Neural cell (in vitro differentiated cells): Measurements from ENCODE around the gene VCX3B. TPM values are rescaled to one million over a fixed set of nuclear protein-coding genes. Genes with fewer than 3 reads are reported as not detected.
"Not testable (repeated sequence)": the region's sequence is repeated elsewhere in the genome, so short reads cannot be mapped to it uniquely, and the experiment has no call there.

Experiments
- H2AFZ ChIP-seq: fragments of 200-600, 300-800 bp; sonication (generic), shearing (Covaris generic); 2 replicates; pipeline ENCODE4 v1.6.0; 2014; ENCODE audit warnings: low read depth, mild to moderate bottlenecking, antibody characterized with exemption, low read length, moderate library complexity
- H3F3A ChIP-seq: fragments of 200-600 bp; shearing (Covaris generic); 2 replicates; pipeline ENCODE4 v1.6.1; 2016; ENCODE audit warnings: mild to moderate bottlenecking, moderate library complexity, mixed read lengths, antibody characterized with exemption, low read length; ENCODE audit not compliant: insufficient read depth, poor library complexity, severe bottlenecking
- H3K27ac ChIP-seq: fragments of 200-600, 300-800 bp; sonication (generic), shearing (Covaris generic); 2 replicates; pipeline ENCODE4 v1.5.1; 2014; ENCODE audit warnings: mild to moderate bottlenecking, low read length, moderate library complexity
- H3K27me3 ChIP-seq: fragments of 300-800, 200-600 bp; sonication (generic), shearing (Covaris generic); 2 replicates; pipeline ENCODE4 v1.6.0; 2014; ENCODE audit warnings: mild to moderate bottlenecking, low read depth, low read length, moderate library complexity; ENCODE audit not compliant: insufficient read depth
- H3K36me3 ChIP-seq: fragments of 300-800, 200-600 bp; sonication (generic), shearing (Covaris generic); 2 replicates; pipeline ENCODE4 v1.5.1; 2014; ENCODE audit warnings: mild to moderate bottlenecking, antibody characterized with exemption, low read length, moderate library complexity; ENCODE audit not compliant: insufficient read depth
- H3K4me2 ChIP-seq: fragments of 300-800, 200-600 bp; sonication (generic), shearing (Covaris generic); 2 replicates; pipeline ENCODE4 v1.6.0; 2014; ENCODE audit warnings: mild to moderate bottlenecking, low read length
- H3K4me3 ChIP-seq: fragments of 300-800, 200-600 bp; sonication (generic), shearing (Covaris generic); 2 replicates; pipeline ENCODE4 v1.5.1; 2014; ENCODE audit warnings: mild to moderate bottlenecking, low read length, moderate library complexity
- H3K79me2 ChIP-seq: fragments of 200-600 bp; shearing (Covaris generic); replicated peaks from 2 replicates; pipeline ENCODE4 v1.6.0; 2014; ENCODE audit warnings: mild to moderate bottlenecking, low read length, moderate library complexity; ENCODE audit not compliant: insufficient read depth
- H3K9ac ChIP-seq: fragments of 300-800, 200-600 bp; sonication (generic), shearing (Covaris generic); 2 replicates; pipeline ENCODE4 v1.6.1; 2016; ENCODE audit warnings: mild to moderate bottlenecking, low read length, mixed read lengths
- H3K9me2 ChIP-seq: fragments of 200-600 bp; shearing (Covaris generic); 2 replicates; pipeline ENCODE4 v1.6.1; 2016; ENCODE audit warnings: mild to moderate bottlenecking, low read length, mixed read lengths; ENCODE audit not compliant: insufficient read depth
- H3K9me3 ChIP-seq: fragments of 200-600, 300-800 bp; sonication (generic), shearing (Covaris generic); 2 replicates; pipeline ENCODE4 v1.6.1; 2016; ENCODE audit warnings: mild to moderate bottlenecking, mixed run types, low read length, moderate library complexity, mixed read lengths
- H4K20me1 ChIP-seq: fragments of 200-600 bp; shearing (Covaris generic); 2 replicates; pipeline ENCODE4 v1.6.1; 2016; ENCODE audit warnings: mild to moderate bottlenecking, mixed run types; ENCODE audit not compliant: insufficient read depth
- CTCF ChIP-seq: fragments of 450-650 bp; IDR thresholded peaks from 2 replicates; pipeline ENCODE4 v1.5.1; 2014; ENCODE audit warnings: antibody characterized with exemption, mild to moderate bottlenecking, moderate library complexity; ENCODE audit not compliant: poor library complexity, severe bottlenecking
- EP300 ChIP-seq: fragments of 450-650 bp; conservative IDR thresholded peaks from 2 replicates; pipeline ENCODE4 v1.6.1; 2014; ENCODE audit warnings: antibody characterized with exemption, mild to moderate bottlenecking, moderate library complexity; ENCODE audit not compliant: poor library complexity, severe bottlenecking
- EZH2 ChIP-seq: fragments of 200-600, 300-800 bp; shearing (Covaris generic), sonication (generic); IDR thresholded peaks from 2 replicates; pipeline ENCODE4 v1.6.1; 2014; ENCODE audit warnings: antibody characterized with exemption, low read length, borderline replicate concordance, mild to moderate bottlenecking; ENCODE audit not compliant: insufficient read depth, poor library complexity, severe bottlenecking
- MXI1 ChIP-seq: fragments of 450-650 bp; conservative IDR thresholded peaks from 2 replicates; pipeline ENCODE4 v1.6.1; 2014; ENCODE audit warnings: antibody characterized with exemption, mild to moderate bottlenecking; ENCODE audit not compliant: poor library complexity, severe bottlenecking
- POLR2AphosphoS5 ChIP-seq: IDR thresholded peaks from 2 replicates; pipeline ENCODE4 v1.6.1; 2012
- RAD21 ChIP-seq: fragments of 450-650 bp; conservative IDR thresholded peaks from 2 replicates; pipeline ENCODE4 v1.6.1; 2014; ENCODE audit warnings: antibody characterized with exemption, mild to moderate bottlenecking, moderate library complexity
- REST ChIP-seq: IDR thresholded peaks from 2 replicates; pipeline ENCODE4 v1.6.1; 2012; ENCODE audit warnings: borderline replicate concordance
- SMC3 ChIP-seq: fragments of 450-650 bp; conservative IDR thresholded peaks from 2 replicates; pipeline ENCODE4 v1.6.1; 2014; ENCODE audit warnings: antibody characterized with exemption, mild to moderate bottlenecking, moderate library complexity; ENCODE audit not compliant: poor library complexity
- TAF1 ChIP-seq: IDR thresholded peaks from 2 replicates; pipeline ENCODE4 v1.6.1; 2012; ENCODE audit warnings: low read depth
- polyA plus RNA-seq: library from polyadenylated mRNA; depleted of rRNA; stranded (reverse); fragments of >200 nt; gene quantifications from 2 replicates; pipeline ENCODE4 v1.2.3, GENCODE V29; 2014

VCX3B gene
- polyA plus RNA-seq, 1 donor from 2014 or later = not detected

- Histone ChIP-seq H3K4me3 (no peak overlapping the region), H3K27ac (no peak overlapping the region), H4K20me1 (no peaks in the 10 kb centered on the region), H3K36me3 (no peaks in the 10 kb centered on the region), H3K27me3 (no peaks in the 10 kb centered on the region), H3K4me2 (no peak overlapping the region), H2AFZ (no peak overlapping the region), H3K9me2 (no peaks in the 10 kb centered on the region), H3K9ac (no peak overlapping the region), H3K79me2 (no peaks in the 10 kb centered on the region), H3F3A (no peaks in the 10 kb centered on the region), H3K9me3 (no peaks in the 10 kb centered on the region)
- TF ChIP-seq EZH2 (no peak), SMC3 (no peak), POLR2AphosphoS5 (peak; percentile 80), REST (peak; percentile 15), EP300 (peak; percentile 91), MXI1 (no peak), RAD21 (no peak)
Measured at GRCh38 chrX:8447368-8447767, 17.3 kb upstream of the VCX3B start.

- not testable (repeated sequence) for H3K9me3 ChIP-seq, H3F3A ChIP-seq, H3K27ac ChIP-seq, H3K9me2 ChIP-seq, H3K79me2 ChIP-seq, H3K36me3 ChIP-seq, H3K9ac ChIP-seq, H2AFZ ChIP-seq, H3K4me2 ChIP-seq, H4K20me1 ChIP-seq, H3K4me3 ChIP-seq, H3K27me3 ChIP-seq
Measured at GRCh38 chrX:8452343-8452742, 12.3 kb upstream of the VCX3B start.

- H3K27ac ChIP-seq = no peak overlapping the region
- no peak overlapping the region for H2AFZ ChIP-seq
- no peaks in the 10 kb centered on the region for H3K9me2 ChIP-seq
- no peak overlapping the region for H3K4me3 ChIP-seq
- no peaks in the 10 kb centered on the region for H3K79me2 ChIP-seq
- H3K9me3 ChIP-seq = no peaks in the 10 kb centered on the region
- no peaks in the 10 kb centered on the region for H3F3A ChIP-seq
- no peak overlapping the region for H3K4me2 ChIP-seq
- no peaks in the 10 kb centered on the region for H3K36me3 ChIP-seq
- H3K27me3 ChIP-seq = no peaks in the 10 kb centered on the region
- TF ChIP-seq EZH2 = no peak
- no peak for TF ChIP-seq REST
- no peak for TF ChIP-seq MXI1
- TF ChIP-seq SMC3 = no peak
- TF ChIP-seq RAD21 = no peak
- no peak for TF ChIP-seq CTCF
- no peak for TF ChIP-seq TAF1
- TF ChIP-seq EP300 = no peak
- TF ChIP-seq POLR2AphosphoS5 = no peak
- no peak overlapping the region for H3K9ac ChIP-seq
- H4K20me1 ChIP-seq = no peaks in the 10 kb centered on the region
Measured at GRCh38 chrX:8453611-8454010, 11.0 kb upstream of the VCX3B start.
